HEK293 (cell line): Measurements from ENCODE around the gene NTSR2.

Source experiments
- ZNF701 ChIP-seq: fragments of 450-650 bp; formaldehyde crosslinking; IDR thresholded peaks from 2 replicates; pipeline ENCODE4 v1.5.1; 2016; ENCODE audit warnings: missing biosample characterization, missing genetic modification characterization
- TF ChIP-seq, protein P1 (sequence below): fragments of 450-650 bp; formaldehyde crosslinking; IDR thresholded peaks from 2 replicates; pipeline ENCODE4 v1.5.1; 2016; ENCODE audit warnings: missing biosample characterization, missing genetic modification characterization

- TF ChIP-seq, protein P1, sequence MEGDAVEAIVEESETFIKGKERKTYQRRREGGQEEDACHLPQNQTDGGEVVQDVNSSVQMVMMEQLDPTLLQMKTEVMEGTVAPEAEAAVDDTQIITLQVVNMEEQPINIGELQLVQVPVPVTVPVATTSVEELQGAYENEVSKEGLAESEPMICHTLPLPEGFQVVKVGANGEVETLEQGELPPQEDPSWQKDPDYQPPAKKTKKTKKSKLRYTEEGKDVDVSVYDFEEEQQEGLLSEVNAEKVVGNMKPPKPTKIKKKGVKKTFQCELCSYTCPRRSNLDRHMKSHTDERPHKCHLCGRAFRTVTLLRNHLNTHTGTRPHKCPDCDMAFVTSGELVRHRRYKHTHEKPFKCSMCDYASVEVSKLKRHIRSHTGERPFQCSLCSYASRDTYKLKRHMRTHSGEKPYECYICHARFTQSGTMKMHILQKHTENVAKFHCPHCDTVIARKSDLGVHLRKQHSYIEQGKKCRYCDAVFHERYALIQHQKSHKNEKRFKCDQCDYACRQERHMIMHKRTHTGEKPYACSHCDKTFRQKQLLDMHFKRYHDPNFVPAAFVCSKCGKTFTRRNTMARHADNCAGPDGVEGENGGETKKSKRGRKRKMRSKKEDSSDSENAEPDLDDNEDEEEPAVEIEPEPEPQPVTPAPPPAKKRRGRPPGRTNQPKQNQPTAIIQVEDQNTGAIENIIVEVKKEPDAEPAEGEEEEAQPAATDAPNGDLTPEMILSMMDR (tag by site-specific recombination), result no peak
- TF ChIP-seq ZNF701 (tag by site-specific recombination), result no peak
Observed at GRCh38 chr2:11611251-11611650, 58.7 kb downstream of the NTSR2 start.
